H54 (cell line): ENCODE results near the gene DHRS13.
"Not testable (repeated sequence)": the region's sequence is repeated elsewhere in the genome, so short reads cannot be mapped to it uniquely, and the experiment has no call there.

ENCODE experiments used
- DNase-seq: peaks from one replicate; pipeline ENCODE4 v3.0.0; 2011; ENCODE audit warnings: low spot score, mixed read lengths; ENCODE audit not compliant: insufficient read length
- FAIRE-seq: peaks from 3 replicates; lab custom pipeline; 2011; peaks lifted over from hg19 to GRCh38; lab: Jason Lieb, UNC
- POLR2A ChIP-seq: IDR thresholded peaks from 2 replicates; pipeline ENCODE4 v1.6.1; 2011; ENCODE audit warnings: low read depth, mild to moderate bottlenecking, low read length

Gene DHRS13

DNA sequence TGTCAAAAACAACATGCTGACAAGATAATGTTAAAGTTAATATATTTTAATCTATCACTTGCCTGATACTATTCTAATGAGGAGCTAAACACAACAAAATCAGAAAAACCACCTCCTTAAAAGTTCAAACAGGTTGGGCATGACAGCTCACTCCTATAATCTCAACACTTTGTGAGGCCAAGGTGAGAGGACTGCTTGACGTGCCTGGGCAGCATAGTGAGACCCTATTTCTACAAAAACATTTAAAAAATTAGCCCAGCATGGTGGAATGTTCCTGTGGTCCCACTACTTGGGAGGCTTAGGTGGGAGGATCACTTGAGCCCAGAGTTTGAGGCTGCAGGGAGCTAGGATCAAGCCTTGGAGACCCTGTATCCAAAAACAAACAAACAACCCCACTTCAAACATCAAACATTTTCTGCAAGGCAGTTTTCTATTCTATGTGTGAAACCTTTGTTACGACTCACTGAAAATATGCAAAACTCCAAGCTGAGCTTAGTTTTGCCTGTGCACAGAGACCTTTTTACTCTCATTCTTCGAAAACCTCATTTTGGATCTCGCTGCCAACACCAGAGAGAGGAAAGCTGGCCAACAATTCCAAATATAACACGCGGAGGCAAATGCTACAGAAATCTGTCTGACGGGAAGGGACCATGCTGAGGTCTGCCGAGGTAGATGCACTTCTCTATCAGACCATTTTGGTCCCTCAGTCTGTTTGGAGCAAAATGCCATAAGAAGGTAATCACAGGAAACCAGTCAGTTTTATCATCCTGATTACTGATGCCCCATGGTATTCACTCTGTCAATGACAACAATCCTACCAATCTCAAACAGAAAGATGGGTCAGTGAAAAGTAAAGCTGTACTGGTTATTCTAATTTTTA is 42.2 kb upstream of the DHRS13 start:
- no peak for TF ChIP-seq POLR2A
- no peak for FAIRE-seq
- no peak for DNase-seq

DNA sequence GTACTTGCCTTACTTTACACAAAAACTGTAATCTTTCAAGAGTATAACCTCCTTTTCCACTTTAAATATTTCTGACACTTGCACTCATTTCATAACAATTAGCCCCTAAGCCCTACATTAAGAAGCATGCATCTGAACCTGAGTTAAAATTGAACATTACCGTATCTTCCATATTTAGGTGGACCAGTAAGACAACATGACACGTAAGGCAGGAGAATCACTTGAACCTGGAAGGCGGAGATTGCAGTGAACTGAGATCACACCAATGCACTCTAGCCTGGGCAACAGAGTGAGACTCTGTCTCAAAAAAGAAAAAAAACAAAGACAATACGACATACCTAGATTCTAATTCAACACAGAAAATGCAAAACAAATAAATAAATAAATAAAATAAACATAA is 41.5 kb upstream of the DHRS13 start:
- no peak for FAIRE-seq
- no peak for TF ChIP-seq POLR2A
- no peak for DNase-seq

DNA sequence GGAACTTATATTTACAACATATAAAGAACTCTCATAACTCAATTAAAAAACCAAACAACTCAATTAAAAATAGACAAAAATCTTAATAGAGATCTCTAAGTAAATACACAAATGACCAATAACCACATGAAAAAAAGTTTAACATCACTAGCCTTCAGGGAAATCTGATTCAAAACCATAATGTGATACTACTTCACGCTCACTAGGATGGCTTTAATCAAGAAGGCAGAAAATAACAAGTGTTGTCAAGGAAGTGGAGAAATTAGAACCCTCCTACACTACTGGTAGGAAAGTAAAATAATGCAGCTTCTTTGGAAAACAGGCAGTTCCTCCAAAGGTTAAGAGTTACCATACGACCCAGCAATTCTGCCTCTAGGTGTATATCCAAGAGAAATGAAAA is 40.0 kb upstream of the DHRS13 start:
- no peak for DNase-seq
- FAIRE-seq = no peak
- TF ChIP-seq POLR2A = no peak

DNA sequence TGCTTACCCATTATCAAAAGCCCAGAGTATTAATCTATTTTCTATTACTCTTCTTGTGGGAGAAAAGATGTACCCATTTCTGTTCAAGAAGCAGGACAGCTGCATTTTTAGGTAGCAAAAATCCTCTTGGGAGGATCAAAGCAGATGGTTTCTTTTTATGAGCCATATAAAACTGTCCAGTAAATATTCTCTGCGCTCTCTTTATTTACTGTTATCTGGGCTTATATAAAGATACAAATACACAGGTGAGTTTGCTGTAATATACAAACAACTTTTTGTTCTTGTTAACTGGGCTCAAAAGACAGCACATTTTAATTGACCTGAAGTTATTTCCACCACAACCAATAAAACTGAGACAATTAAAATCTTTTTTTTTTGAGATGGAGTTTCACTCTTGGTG is 38.4 kb upstream of the DHRS13 start:
- DNase-seq = no peak
- no peak for FAIRE-seq
- no peak for TF ChIP-seq POLR2A

DNA sequence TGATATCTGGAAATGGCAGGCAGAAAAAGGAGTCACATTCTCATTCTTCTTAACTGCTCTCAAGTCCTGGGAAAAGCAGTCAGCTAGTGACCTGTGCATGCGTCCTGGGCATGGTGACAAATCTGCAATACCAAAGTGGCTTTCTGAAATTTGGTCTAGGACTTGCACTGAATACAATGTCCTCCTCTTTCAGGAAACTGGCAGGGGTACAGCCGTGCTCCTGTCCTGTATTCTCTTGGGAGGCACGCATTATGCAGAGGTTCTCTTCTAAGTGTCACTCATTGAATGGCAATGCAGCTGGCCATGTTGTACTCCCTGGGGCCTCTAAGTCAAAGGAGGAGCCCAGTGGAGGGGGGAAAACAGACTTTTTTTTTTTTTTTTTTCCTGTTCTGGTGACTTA is 37.8 kb upstream of the DHRS13 start:
- no peak for DNase-seq
- FAIRE-seq = no peak
- no peak for TF ChIP-seq POLR2A

DNA sequence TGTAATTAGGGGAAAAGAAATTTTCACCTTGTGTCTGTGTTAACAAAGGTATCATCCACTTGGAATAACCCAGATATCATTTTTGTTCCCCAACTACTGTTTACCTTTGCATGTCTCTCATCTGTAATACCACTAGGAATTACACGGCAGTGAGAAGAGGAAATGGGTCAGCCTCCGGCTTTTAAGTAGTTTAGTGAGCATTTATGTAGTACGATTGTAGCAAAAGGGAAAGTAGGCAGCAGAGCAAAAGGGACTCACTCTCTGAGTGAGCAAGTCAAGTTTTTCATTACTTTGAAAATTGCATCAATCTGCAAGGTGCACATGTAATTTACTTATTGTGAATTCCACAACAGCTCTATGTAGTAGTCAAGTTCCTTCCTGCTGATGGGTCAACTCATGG is 37.3 kb upstream of the DHRS13 start:
- TF ChIP-seq POLR2A = no peak
- DNase-seq (no peak), FAIRE-seq (no peak)

DNA sequence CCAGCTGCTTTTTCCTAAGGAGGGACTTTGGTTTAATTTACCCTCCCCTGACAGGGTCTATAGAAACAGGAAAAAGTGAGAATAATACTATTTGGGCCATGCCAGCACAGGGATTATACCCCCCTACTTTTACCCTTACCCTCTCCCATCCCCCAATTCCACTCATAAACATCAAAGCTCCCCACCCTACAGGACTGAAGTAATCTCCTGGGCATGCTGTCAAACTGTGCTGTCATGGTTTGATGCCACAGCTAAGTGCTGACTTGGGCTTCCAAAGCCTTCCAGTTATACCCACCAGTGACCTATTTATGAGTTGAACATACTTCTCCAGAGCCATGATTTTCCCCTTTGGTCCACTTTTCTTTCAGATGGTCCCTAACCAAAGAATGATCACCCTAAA is 35.7 kb upstream of the DHRS13 start:
- DNase-seq (no peak), FAIRE-seq (no peak)
- TF ChIP-seq POLR2A = no peak

DNA sequence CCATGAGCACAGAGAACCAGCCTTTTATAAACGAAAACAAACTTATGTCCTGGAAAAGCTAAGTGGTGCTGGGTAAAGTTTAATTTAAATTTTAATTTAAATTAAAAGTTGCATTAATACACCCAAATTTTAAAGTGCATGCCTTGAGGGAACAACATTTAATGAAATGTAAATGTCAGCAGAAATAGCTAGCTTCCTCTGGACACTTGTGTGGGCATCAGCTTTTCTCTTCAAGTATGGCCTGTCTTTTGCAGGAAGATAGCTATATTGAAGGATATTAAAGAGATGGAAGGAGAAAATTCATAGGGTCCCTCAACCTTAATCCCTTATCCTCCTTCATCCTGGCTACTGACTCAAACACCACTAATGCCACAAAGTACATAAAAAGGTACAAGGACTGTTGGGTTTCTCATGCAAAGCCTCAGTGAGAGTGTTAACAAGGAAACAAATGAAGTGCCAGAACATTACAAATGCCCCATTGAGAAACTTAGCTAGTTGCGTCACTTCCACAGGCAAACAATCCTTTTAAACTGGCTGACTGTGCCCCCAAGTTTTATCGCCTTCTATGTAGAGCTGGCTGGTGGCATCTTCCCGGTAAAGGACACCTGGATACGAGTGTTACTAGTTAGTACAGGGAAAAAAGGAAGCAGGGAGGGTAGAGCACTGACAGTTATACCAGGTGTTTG is 34.3 kb upstream of the DHRS13 start:
- DNase-seq (no peak), FAIRE-seq (no peak)
- no peak for TF ChIP-seq POLR2A

DNA sequence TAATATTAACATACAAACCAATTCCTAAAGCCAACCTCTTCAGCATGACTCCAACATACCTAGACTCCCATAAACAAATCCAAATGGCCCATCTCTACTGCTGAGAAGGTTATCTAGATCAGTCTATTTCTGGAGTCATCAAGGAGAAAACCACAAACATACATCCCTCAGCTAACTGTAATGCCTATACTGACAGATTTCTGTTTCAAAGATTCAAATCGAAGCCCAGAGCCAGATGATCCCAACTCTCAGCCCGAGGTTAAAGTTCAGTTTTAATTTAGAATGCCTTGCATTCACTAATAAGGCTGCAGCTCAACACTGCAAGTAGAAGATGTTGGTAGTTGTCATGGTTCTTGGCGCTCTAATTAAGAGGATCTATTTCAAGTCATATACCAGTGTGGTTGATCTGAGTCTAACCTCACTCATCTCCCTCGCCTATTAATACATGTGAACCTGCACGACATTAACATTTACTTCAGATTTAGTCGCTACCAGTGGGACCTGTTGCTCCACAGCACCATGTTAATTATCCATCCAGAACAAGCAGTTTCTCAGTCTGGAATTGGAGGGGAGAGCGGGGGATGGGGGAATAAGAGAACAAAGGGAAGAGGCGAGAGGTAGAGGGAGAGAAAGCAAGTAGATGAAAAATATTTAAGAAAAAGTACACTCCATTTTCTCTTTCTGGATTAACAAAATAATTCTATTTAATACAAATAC is 33.0 kb upstream of the DHRS13 start:
- no peak for TF ChIP-seq POLR2A
- no peak for DNase-seq
- FAIRE-seq = no peak

DNA sequence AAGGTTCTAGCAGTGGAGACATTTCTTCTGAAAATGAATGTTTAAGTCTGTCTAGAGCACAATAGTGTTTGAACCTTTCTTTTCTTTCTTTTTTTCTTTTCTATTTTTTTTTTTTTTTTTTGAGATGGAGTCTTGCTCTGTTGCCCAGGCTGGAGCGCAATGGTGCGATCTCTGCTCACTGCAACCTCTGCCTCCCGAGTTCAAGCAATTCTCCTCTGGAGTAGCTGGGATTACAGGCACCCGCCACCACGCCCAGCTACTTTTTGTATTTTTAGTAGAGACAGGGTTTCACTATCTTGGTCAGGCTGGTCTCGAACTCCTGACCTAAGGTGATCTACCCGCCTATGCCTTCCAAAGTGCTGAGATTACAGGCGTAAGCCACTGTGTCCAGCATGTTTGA is 31.6 kb upstream of the DHRS13 start:
- FAIRE-seq = not testable (repeated sequence)

DNA sequence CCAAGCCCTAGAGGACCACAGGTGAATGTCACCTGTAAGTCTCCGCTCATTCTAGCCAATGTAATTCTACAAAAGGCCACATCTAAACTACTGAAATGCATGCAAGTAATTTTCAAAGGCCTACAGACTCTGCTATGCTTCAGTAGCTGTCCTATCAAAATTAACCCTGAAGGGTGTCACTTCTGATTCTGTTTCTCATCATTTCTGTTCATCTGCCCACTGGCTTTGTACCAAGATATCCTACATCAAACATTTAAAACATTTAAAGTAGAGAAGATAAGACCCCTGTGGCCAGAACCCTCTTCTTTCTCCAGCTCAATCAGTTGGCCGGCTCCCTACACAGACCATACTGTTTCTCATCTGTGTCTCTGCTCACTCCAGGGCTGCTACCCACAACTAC is 26.9 kb upstream of the DHRS13 start:
- TF ChIP-seq POLR2A = no peak

More for the DNA sequence above, 31.6 kb upstream of the DHRS13 start:
- DNase-seq = not testable (repeated sequence)

DNA sequence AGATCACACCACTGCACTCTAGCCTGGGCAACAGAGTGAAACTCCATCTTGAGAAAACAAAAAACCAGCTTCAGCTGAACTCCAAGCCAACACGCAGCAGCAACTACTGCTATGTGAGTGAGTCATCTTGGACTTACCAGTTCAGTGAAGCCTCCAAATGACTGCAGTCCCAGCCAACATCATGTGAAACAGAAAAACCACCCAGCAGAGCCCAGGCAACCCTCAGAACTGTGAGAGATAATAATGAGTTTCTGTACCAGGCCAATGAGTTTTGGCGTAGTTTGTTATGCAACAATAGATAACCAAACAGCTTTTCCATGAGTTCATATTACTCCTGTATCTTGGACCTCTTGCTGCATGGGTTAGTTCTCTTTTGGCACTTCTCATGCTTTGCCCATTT is 25.2 kb upstream of the DHRS13 start:
- FAIRE-seq = no peak
- no peak for TF ChIP-seq POLR2A
- no peak for DNase-seq

More for the DNA sequence above, 26.9 kb upstream of the DHRS13 start:
- DNase-seq = no peak
- FAIRE-seq = no peak

DNA sequence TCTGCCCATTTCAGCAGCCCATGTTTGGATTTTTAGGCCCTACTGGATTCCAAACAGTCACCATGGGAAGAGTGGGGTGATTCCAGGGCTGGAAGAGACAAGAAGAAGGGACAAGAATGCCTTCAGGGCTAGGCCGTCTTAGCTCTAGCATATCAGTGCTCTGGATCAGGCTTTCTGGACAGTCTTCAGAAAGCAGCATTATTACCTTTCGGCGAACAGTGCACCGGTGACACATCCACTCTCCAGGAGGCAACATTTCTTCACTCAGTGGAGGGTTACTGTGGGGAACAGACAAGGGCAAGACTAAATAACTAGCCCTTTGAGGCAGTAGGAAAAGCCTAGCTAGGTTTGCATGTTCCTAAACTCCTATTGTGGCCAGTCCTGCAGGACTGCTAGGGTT is 23.9 kb upstream of the DHRS13 start:
- FAIRE-seq = no peak
- no peak for DNase-seq
- no peak for TF ChIP-seq POLR2A

DNA sequence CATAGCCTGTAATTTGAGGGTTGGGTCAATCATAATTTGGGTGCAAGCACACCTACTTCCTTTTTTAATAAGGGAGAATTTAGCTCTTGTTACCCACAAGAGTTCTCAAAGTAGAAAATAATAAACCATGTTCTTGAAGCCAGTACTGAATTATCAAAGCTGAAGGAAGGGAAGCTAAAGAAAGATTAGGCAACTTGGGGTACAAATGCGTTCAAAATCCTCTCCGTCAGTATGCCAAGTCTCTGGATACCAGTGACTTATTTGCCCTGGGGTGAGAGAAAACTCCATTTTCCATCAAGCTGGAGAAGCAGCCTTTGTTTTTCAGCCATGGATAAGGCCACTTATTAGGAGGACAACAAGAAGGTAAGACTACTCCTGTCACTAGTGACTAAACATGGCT is 23.5 kb upstream of the DHRS13 start:
- no peak for TF ChIP-seq POLR2A
- FAIRE-seq = no peak
- DNase-seq = no peak

DNA sequence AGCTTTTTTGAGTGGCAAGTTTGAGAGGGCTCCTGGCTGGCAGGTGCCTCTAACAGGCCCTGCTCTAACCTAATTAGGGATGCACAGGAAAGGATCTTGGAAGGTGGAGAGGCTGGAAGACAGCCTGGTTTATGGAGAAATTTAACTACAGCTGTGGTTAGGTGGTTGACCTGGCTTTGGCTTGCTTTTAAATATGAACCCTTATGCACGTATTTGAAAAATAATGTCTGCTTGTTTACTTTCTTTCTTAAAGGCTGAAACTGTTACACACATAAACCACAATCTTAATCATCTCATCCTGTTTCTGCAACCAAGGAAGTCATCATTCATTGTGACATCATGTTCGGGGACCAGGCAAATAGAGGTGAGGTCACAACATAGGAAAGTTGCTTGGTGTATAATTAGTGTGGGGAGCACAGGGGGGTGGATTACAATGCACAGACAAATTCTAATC is 23.1 kb upstream of the DHRS13 start:
- no peak for TF ChIP-seq POLR2A
- DNase-seq (peak; percentile 72), FAIRE-seq (peak; percentile 48)
